NCI-H1048 (cell line): ENCODE measurements around the gene MBOAT2.

Source experiments
- DNase-seq: peaks from one replicate; lab custom pipeline; 2025; lab: John Stamatoyannopoulos, UW

The MBOAT2 gene

DNA sequence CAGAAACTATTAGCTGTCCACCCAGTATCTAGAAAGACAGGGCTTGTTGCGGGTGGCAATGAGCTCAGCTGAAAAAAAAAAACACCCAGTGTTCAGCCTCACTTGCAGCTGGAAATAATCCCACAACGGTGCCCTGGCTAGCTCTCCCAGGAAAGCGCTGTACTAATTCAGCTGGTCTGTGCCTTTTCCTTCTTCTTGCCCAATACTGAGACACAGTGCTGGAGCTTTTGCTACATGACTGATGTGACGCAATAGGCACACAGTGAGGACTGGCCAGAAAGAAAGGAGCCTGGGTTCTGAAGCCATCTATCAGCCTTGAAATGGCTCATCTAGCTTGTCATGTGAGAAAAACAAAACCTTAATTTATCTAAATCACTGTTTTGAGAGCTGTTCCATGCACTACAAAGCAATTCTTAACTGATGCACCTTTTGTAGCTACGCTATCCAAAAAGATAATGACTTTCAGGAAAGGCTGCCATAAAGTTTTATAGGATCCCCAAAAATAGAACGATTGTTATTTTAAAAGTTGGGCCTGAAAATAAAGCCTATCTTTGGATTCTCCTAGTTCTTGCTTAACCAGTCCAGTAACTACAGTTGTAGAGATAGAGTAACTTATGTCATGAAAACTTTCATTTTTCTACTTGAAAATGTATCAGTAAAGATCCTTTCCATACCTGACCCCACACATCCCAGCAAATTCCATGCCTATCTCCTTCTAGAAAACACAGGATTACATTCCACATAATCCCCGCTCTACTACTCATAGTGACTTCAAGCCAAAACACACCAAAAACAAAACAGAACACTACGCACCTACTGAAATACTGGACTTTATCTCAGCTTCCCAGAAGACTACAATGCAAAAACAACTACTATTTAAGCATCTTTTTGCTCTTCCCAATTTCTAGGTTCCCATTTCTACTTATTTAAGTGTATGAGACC, 181.9 kb downstream of the MBOAT2 start:
- no peak for DNase-seq

DNA sequence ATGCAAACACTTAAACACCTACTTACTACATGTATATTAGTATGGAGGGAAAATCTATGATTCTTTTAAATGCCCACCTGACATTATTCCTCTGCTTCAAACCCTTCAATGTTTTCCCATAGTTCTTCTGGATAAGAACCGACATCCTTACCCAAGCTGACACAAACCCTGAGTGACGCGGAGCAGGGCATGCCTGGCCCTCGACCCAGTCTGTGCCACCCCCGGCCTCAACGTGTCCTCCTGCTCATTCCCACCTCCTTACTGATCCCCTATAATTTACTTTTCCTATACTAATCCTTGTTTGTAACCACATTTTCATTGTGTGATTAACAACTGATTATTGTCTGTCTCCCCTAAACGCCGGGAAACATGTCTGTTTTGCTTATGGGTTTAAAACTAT, 183.5 kb downstream of the MBOAT2 start:
- DNase-seq: no peak

DNA sequence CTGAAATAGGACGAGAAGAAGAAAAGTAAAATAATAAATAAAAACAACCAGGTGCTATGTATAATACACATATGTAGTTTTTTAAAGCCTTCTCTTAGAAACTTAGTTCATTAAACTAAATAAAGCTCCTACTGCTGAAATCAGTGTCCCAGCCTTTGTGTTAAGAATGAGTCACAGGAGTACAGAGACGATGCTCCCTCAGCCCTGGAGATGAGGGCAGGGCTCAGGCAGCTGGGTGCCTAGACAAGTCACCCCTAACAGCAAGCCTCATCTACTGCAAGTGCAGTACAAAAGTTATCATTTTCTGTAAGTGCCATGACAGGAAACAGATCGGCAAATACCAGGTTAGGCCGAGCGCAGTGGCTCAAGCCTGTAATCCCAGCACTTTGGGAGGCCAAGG, 184.3 kb downstream of the MBOAT2 start:
- no peak for DNase-seq

DNA sequence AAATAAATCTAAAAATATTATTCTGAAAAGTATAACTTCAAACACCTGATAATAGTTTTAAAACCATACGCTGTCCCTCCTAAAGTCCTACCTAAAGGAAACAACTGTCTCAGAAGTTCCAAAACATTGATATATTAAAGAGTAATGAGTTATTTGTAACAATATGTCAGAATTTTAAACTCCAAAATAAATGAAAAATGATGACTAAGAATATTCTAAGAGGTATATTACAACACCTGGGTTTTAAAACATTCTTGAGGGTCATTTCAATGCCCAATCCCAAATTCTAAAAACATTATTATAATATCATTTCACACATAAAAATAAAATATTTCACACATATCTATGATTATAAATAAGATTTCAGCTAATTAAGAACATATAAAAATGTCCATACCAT, 186.3 kb downstream of the MBOAT2 start:
- DNase-seq: no peak

DNA sequence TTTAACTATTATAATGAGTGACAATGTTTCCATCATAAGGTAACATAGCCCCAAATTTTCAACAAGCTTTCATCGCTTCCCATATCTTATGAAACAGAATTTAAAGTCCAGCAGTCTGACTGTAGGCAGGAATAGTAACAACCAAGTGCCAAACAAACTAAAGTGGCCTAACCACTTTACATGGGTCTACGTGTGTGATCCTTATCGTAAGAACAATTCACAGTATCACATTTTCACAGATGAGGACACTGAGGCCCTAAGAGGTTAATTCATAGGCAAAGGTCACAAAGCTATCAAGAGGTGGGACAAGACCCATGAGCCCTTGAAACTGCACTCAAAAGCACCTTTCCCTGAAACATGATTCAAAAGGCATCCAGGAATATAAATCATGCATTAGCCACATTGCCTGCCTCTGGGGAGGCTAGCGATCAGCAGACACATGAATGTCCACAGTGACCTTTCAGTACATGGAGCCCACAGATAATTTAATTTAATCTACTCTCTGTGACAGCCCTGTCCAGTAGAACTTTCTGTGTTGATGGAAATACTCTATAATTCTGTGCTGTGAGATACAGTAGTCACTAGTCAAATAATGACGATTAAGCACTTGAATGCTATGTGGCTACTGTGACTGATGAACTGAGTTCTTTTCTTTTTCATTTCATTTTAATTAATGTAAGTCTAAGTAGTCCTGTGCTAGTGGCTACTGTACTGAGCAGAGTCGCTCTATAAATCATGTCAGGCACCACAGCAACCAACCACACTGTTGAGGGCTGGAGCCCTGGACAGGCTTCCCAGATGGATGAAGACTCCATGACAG, 196.4 kb downstream of the MBOAT2 start:
- DNase-seq: no peak

DNA sequence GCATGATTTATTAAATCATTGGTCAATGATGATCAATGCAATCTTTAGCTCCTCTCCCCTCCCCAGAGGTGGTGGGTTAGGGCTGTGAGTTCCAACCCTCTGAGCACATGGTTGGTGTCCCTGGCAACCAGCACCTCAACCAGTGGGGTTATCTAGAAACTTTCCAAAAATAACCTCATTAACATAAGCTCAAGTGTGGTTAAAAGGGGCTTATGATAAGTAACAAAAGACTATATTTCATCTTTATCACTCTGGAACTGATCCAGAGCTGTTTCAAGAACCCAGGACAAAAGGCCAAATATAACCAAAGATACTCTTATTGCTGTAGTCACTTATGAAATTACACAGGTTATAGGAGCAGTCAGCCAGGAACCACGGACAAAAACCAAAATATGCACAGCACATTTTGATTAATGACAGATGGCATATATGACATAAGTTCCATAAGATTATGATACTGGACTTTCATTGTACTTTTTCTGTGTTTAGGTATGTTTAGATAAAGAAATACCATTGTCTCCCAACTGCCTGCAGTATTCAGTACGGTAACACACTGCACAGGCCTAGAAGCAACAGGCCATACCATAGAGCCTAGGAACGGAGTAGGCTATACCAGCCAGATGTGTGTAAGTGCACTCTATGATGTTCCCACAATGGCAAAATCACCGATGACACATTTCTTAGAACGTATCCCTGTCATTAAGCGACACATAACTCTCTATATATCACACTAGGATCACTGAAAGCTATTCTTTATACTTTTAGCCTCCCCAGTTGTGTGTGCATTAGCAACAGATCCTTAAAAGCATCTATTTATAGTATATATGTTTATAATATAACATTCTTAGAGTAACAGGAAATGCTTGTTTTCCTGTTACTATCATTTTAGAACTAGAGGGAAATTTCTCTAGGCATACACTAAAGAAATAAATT, 197.9 kb downstream of the MBOAT2 start:
- no peak for DNase-seq

DNA sequence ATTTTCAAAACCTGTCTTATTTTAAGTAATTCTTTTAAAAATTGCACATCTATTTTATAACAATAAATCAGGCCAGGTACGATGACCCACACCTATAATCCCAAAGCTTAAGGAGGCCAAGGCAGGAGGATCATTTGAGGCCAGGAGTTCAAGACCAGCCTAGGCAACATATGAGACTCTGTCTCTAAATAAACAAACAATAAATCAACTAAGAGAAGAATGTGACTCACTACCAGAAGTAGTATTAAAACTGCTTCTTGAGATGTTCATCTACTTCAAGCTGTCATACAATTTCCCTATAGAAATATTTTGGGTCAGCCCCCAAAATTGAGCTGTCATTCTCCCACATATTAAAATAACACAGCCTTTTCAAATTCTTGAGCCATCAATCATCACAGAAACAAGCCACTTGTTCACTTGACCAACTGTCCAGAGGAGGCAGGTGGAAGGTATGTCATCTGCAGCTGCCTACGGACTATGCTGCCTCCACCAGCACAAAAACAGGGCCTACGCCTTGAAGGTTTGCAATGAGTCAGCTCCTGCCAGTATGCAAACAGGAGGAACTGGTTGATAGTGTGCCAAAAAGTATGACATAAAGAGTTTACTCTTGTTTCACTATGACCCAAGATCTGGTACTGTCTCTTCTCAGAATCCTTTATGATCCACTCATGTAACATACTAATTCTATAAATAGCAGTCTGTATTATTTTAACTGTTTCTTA, 199.7 kb downstream of the MBOAT2 start:
- no peak for DNase-seq

DNA sequence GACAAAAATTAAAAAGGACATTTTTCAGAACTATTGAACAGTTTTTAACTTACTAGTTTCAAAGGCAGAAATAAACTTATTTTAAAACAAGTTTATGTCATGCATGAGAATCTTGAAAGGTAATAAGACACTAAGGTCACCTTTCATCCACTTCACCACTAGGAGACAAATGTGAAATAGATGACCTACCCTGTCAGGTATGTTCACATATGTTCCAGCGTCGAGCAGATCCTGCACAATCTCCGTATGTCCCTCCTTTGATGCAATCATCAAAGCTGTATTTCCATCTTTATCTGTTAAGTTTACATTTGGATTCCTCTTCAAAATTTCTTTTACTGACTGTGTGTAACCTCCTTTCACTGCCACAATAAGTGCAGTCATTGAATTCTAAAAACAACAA, 200.7 kb downstream of the MBOAT2 start:
- no peak for DNase-seq
